T47D (cell line): Measurements from ENCODE around the gene PTBP2.

Experiments used
- DNase-seq, 2 experiments: peaks; one replicate each; pipeline versions ENCODE4 v3.0.0 to v3.0.0-alpha.2; 2011 to 2012; ENCODE audit warnings: low read depth in 1 of 2, low spot score in 1 of 2
- JUND ChIP-seq: IDR thresholded peaks from 2 replicates; pipeline ENCODE4 v1.6.1; 2012; ENCODE audit warnings: low read depth
- in situ Hi-C: cut with HindIII; loops from 2 replicates; pipeline ENCODE4 v1.10.0; 2016; ENCODE audit warnings: low sequenced_read_pairs, low pct_unique_long_range_greater_than_20kb

Gene PTBP2

GRCh38 chr1:96804648-96805047, 83.1 kb downstream of the PTBP2 start:
- in situ Hi-C loops, result no loop called here
- no peak for DNase-seq
- TF ChIP-seq JUND, result no peak

- TF ChIP-seq JUND, result no peak
- in situ Hi-C loops, result no loop called here
- no peak for DNase-seq
Observed at GRCh38 chr1:96808191-96808590, 86.6 kb downstream of the PTBP2 start.

- no peak for TF ChIP-seq JUND
- no peak for DNase-seq
- in situ Hi-C loops, result no loop called here
Observed at GRCh38 chr1:96815914-96816313, 94.3 kb downstream of the PTBP2 start.

- no peak for DNase-seq
- no peak for TF ChIP-seq JUND
- in situ Hi-C loops, result no loop called here
Observed at GRCh38 chr1:96820107-96820506, 98.5 kb downstream of the PTBP2 start.

- no peak for DNase-seq
- no peak for TF ChIP-seq JUND
- in situ Hi-C loops, result no loop called here
Observed at GRCh38 chr1:96820671-96821070, 99.1 kb downstream of the PTBP2 start.

- in situ Hi-C loops, result no loop called here
- DNase-seq, result no peak
- no peak for TF ChIP-seq JUND
Observed at GRCh38 chr1:96825231-96825630, 103.6 kb downstream of the PTBP2 start.

- in situ Hi-C loops, result no loop called here
- no peak for DNase-seq
- no peak for TF ChIP-seq JUND
Observed at GRCh38 chr1:96825950-96826576, 104.5 kb downstream of the PTBP2 start.

GRCh38 chr1:96833376-96833775, 111.8 kb downstream of the PTBP2 start:
- DNase-seq, result no peak
- TF ChIP-seq JUND, result no peak
- in situ Hi-C loops, result no loop called here

- in situ Hi-C loops, result no loop called here
- no peak for DNase-seq
- no peak for TF ChIP-seq JUND
Observed at GRCh38 chr1:96834986-96835385, 113.4 kb downstream of the PTBP2 start.

- no peak for TF ChIP-seq JUND
- DNase-seq, result no peak
- in situ Hi-C loops, result no loop called here
Observed at GRCh38 chr1:96837057-96837780, 115.6 kb downstream of the PTBP2 start.

GRCh38 chr1:96837781-96838216, 116.2 kb downstream of the PTBP2 start:
- no peak for TF ChIP-seq JUND
- no peak for DNase-seq
- in situ Hi-C loops, result no loop called here

GRCh38 chr1:96840396-96840795, 118.8 kb downstream of the PTBP2 start:
- in situ Hi-C loops, result no loop called here

GRCh38 chr1:96842215-96842614, 120.6 kb downstream of the PTBP2 start:
- no peak for TF ChIP-seq JUND
- in situ Hi-C loops, result no loop called here
- no peak for DNase-seq

More at GRCh38 chr1:96840396-96840795, 118.8 kb downstream of the PTBP2 start:
- no peak for DNase-seq
- TF ChIP-seq JUND, result no peak
